SK-N-SH treated with all-trans-retinoic acid at 6 μM for 48 hours (cell line): ENCODE results near the gene ST3GAL5.

Experiments used
- BACH2 ChIP-seq: fragments of 250-450 bp; sonication (Bioruptor Pico); IDR thresholded peaks from 2 replicates; pipeline ENCODE4 v1.9.0; 2021; ENCODE audit warnings: mild to moderate bottlenecking, borderline replicate concordance
- CREB5 ChIP-seq: fragments of 250-450 bp; sonication (Bioruptor Pico); IDR thresholded peaks from 2 replicates; pipeline ENCODE4 v1.5.1; 2020; ENCODE audit warnings: low read depth, mild to moderate bottlenecking, moderate library complexity
- ESRRG ChIP-seq: fragments of 250-450 bp; sonication (Bioruptor Pico); IDR thresholded peaks from 2 replicates; pipeline ENCODE4 v1.6.1; 2021; ENCODE audit warnings: mild to moderate bottlenecking
- ISL1 ChIP-seq: fragments of 250-450 bp; sonication (Bioruptor Pico); IDR thresholded peaks from 2 replicates; pipeline ENCODE4 v2.1.2; 2022; ENCODE audit warnings: mild to moderate bottlenecking, moderate library complexity
- PATZ1 ChIP-seq: fragments of 250-450 bp; sonication (Bioruptor Pico); IDR thresholded peaks from 2 replicates; pipeline ENCODE4 v1.8.0; 2020; ENCODE audit warnings: mild to moderate bottlenecking, moderate library complexity, borderline replicate concordance
- PPARA ChIP-seq: fragments of 250-450 bp; sonication (Bioruptor Pico); IDR thresholded peaks from 2 replicates; pipeline ENCODE4 v1.5.0; 2020; ENCODE audit warnings: mild to moderate bottlenecking, borderline replicate concordance
- SNAI2 ChIP-seq: fragments of 250-450 bp; sonication (Bioruptor Pico); IDR thresholded peaks from 2 replicates; pipeline ENCODE4 v1.5.0; 2020; ENCODE audit warnings: mild to moderate bottlenecking, moderate library complexity
- TOX ChIP-seq: fragments of 250-450 bp; sonication (Bioruptor Pico); IDR thresholded peaks from 2 replicates; pipeline ENCODE4 v1.8.0; 2021; ENCODE audit warnings: mild to moderate bottlenecking, moderate library complexity, borderline replicate concordance
- TSHZ2 ChIP-seq: fragments of 250-450 bp; sonication (Bioruptor Pico); IDR thresholded peaks from 2 replicates; pipeline ENCODE4 v1.5.0; 2020; ENCODE audit warnings: mild to moderate bottlenecking, moderate library complexity
- ZC3H10 ChIP-seq: fragments of 250-450 bp; sonication (Bioruptor Pico); IDR thresholded peaks from 2 replicates; pipeline ENCODE4 v1.5.1; 2021; ENCODE audit warnings: mild to moderate bottlenecking, moderate library complexity
- ZFP3 ChIP-seq: fragments of 250-450 bp; sonication (Bioruptor Pico); IDR thresholded peaks from 2 replicates; pipeline ENCODE4 v1.5.0; 2020; ENCODE audit warnings: mild to moderate bottlenecking, moderate library complexity
- ZFP30 ChIP-seq: fragments of 450-650 bp; formaldehyde crosslinking; IDR thresholded peaks from 2 replicates; pipeline ENCODE4 v1.5.0; 2022; ENCODE audit warnings: mild to moderate bottlenecking, moderate library complexity
- ZNF565 ChIP-seq: fragments of 450-650 bp; formaldehyde crosslinking; conservative IDR thresholded peaks from 2 replicates; pipeline ENCODE4 v1.5.0; 2020; ENCODE audit warnings: low read depth, mild to moderate bottlenecking, moderate library complexity
- ZNF70 ChIP-seq: fragments of 450-650 bp; formaldehyde crosslinking; IDR thresholded peaks from 2 replicates; pipeline ENCODE4 v1.5.0; 2020; ENCODE audit warnings: mild to moderate bottlenecking, moderate library complexity

- TF ChIP-seq ZFP3 (CRISPR knock-in tag) (no peak), SNAI2 (CRISPR knock-in tag) (no peak), CREB5 (CRISPR knock-in tag) (no peak), ZNF565 (no peak), ZFP30 (no peak), TSHZ2 (CRISPR knock-in tag) (no peak), ESRRG (no peak), ISL1 (CRISPR knock-in tag) (no peak), TOX (CRISPR knock-in tag) (no peak), PATZ1 (CRISPR knock-in tag) (no peak), PPARA (CRISPR knock-in tag) (no peak), ZNF70 (CRISPR knock-in tag) (no peak), BACH2 (no peak), ZC3H10 (no peak)
Observed at GRCh38 chr2:85831735-85832134, 57.1 kb downstream of the ST3GAL5 start.
